OCI-LY7 (cell line): Measurements from ENCODE around the gene PEX1.

ENCODE experiments used
- CTCF ChIP-seq: fragments of 200-600 bp; sonication (generic); conservative IDR thresholded peaks from 2 replicates; pipeline ENCODE4 v1.5.1; 2014; ENCODE audit warnings: mild to moderate bottlenecking, antibody characterized with exemption, low read length, moderate library complexity, mixed read lengths
- EZH2phosphoT487 ChIP-seq: fragments of 200-600 bp; sonication (generic); IDR thresholded peaks from 2 replicates; pipeline ENCODE4 v1.6.1; 2018; ENCODE audit warnings: low read depth, borderline replicate concordance, mild to moderate bottlenecking, mixed run types, antibody characterized with exemption, low read length, moderate library complexity, mixed read lengths

GRCh38 chr7:92460510-92460909 lies 67.8 kb downstream of the PEX1 start:
- TF ChIP-seq CTCF (no peak), EZH2phosphoT487 (no peak)
